Measurements from ENCODE around the gene DGKG.

Gene DGKG

GRCh38 chr3:186097317-186097662 is 264.7 kb downstream of the DGKG start:
- H3K27me3 ChIP-seq (ENCODE audit: control insufficient read depth, insufficient read depth, low read length): no peaks in the 10 kb centered on the region
- no peak overlapping the region for H3K4me3 ChIP-seq (ENCODE audit: low read length)
- H3K4me1 ChIP-seq (ENCODE audit: control insufficient read depth, insufficient read depth, low read length): peaks cover 55% of the 10 kb centered on the region
- H3K9ac ChIP-seq (ENCODE audit: low read length): peak overlapping the region; percentile 36
- H3K36me3 ChIP-seq (ENCODE audit: control insufficient read depth, insufficient read depth, low read length): no peaks in the 10 kb centered on the region
- no peaks in the 10 kb centered on the region for H3K9me3 ChIP-seq (ENCODE audit: control insufficient read depth, low read length)
